Natural killer cell treated with Interleukin-12 subunit alpha and Interleukin-12 subunit beta and Interleukin-15 and Interleukin-18, amount 100 ng/mL, for 72 hours (primary cell): ENCODE results near the gene CACNA1I. TPM values are rescaled to one million over a fixed set of nuclear protein-coding genes. Genes with fewer than 3 reads are reported as not detected.

Source experiments
- ATAC-seq, 2 donors: fragments of 150-1000 bp; cut with Tn5 transposase in 1 of 2; sonication (Bioruptor Pico), chemical (Tn5 transposase) in 1 of 2; 2 replicates each; pipeline ENCODE4 v1.10.0; 2021
- DNase-seq: peaks from one replicate; pipeline ENCODE4 v3.0.0; 2022; ENCODE audit warnings: low spot score
- H3K27ac Mint-ChIP-seq, 2 donors: 1 replicate in 1 of 2; 2 replicates in 1 of 2; pipeline ENCODE4 v1.8.0; 2022; ENCODE audit warnings: mixed read lengths in 2 of 2, mild to moderate bottlenecking in 1 of 2, moderate library complexity in 1 of 2
- H3K27me3 Mint-ChIP-seq, 2 donors: 1 replicate in 1 of 2; 2 replicates in 1 of 2; pipeline ENCODE4 v1.8.0; 2022; ENCODE audit warnings: mixed read lengths in 2 of 2
- H3K36me3 Mint-ChIP-seq: one replicate; pipeline ENCODE4 v1.8.0; 2022; ENCODE audit warnings: mixed read lengths
- H3K4me1 Mint-ChIP-seq, 2 donors: 1 replicate in 1 of 2; 2 replicates in 1 of 2; pipeline ENCODE4 v1.8.0; 2022; ENCODE audit warnings: low read depth in 2 of 2, mixed read lengths in 2 of 2, mild to moderate bottlenecking in 1 of 2
- H3K4me3 Mint-ChIP-seq: one replicate; pipeline ENCODE4 v1.8.0; 2022; ENCODE audit warnings: mixed read lengths
- H3K9me3 Mint-ChIP-seq: 2 replicates; pipeline ENCODE4 v1.8.0; 2022; ENCODE audit warnings: mixed read lengths
- total RNA-seq, 2 donors: library from RNA; stranded (reverse); gene quantifications; one replicate each; pipeline ENCODE4 v1.2.3, GENCODE V29; 2022

CACNA1I gene
- total RNA-seq, 2 donors from 2014 or later: 0.17 TPM; not detected in 1

- H3K4me1 Mint-ChIP-seq: peaks cover 10 to 19% of the 10 kb centered on the region in 2 donors
- H3K27me3 Mint-ChIP-seq: peaks cover 4 to 7% of the 10 kb centered on the region in 2 donors
- no peak overlapping the region for H3K4me3 Mint-ChIP-seq
- DNase-seq (no peak), ATAC-seq (no peak)
- H3K27ac Mint-ChIP-seq: no peak overlapping the region
- H3K9me3 Mint-ChIP-seq: peaks cover 7% of the 10 kb centered on the region
- no peaks in the 10 kb centered on the region for H3K36me3 Mint-ChIP-seq
Measured at GRCh38 chr22:39568278-39568981, 2.1 kb upstream of the CACNA1I start.

GRCh38 chr22:39569066-39569465, 1.5 kb upstream of the CACNA1I start:
- no peak for ATAC-seq
- peaks cover 4 to 7% of the 10 kb centered on the region in 2 donors for H3K27me3 Mint-ChIP-seq
- H3K36me3 Mint-ChIP-seq: no peaks in the 10 kb centered on the region
- peaks cover 10 to 19% of the 10 kb centered on the region in 2 donors for H3K4me1 Mint-ChIP-seq
- H3K9me3 Mint-ChIP-seq: peaks cover 7% of the 10 kb centered on the region
- no peak for DNase-seq
- no peak overlapping the region for H3K4me3 Mint-ChIP-seq
- no peak overlapping the region for H3K27ac Mint-ChIP-seq

- DNase-seq (no peak), ATAC-seq (no peak)
- H3K4me1 Mint-ChIP-seq: peaks cover 10 to 18% of the 10 kb centered on the region in 2 donors
- H3K27ac Mint-ChIP-seq: no peak overlapping the region
- H3K4me3 Mint-ChIP-seq: no peak overlapping the region
- no peaks in the 10 kb centered on the region for H3K36me3 Mint-ChIP-seq
- peaks cover 4 to 7% of the 10 kb centered on the region in 2 donors for H3K27me3 Mint-ChIP-seq
- H3K9me3 Mint-ChIP-seq: peaks cover 7% of the 10 kb centered on the region
Measured at GRCh38 chr22:39570226-39570625, 327 bp upstream of the CACNA1I start.

- ATAC-seq: no peak
- Mint-ChIP-seq H3K36me3 (no peaks in the 10 kb centered on the region), H3K27ac (no peak overlapping the region), H3K9me3 (no peaks in the 10 kb centered on the region), H3K4me1 (peaks cover 3 to 10% of the 10 kb centered on the region in 2 donors), H3K27me3 (peaks cover 4 to 7% of the 10 kb centered on the region in 2 donors), H3K4me3 (no peak overlapping the region)
- no peak for DNase-seq
Measured at GRCh38 chr22:39571538-39571937, 985 bp downstream of the CACNA1I start.

- ATAC-seq (no peak), DNase-seq (no peak)
- Mint-ChIP-seq H3K36me3 (no peaks in the 10 kb centered on the region), H3K4me3 (no peak overlapping the region), H3K27ac (no peak overlapping the region), H3K9me3 (no peaks in the 10 kb centered on the region), H3K27me3 (peaks cover 14 to 20% of the 10 kb centered on the region in 2 donors), H3K4me1 (peaks cover 0 to 4% of the 10 kb centered on the region in 2 donors)
Measured at GRCh38 chr22:39574779-39575551, 4.4 kb downstream of the CACNA1I start.

- H3K27ac Mint-ChIP-seq: no peak overlapping the region
- H3K4me1 Mint-ChIP-seq: peaks cover 0 to 4% of the 10 kb centered on the region in 2 donors
- DNase-seq (no peak), ATAC-seq (no peak)
- H3K4me3 Mint-ChIP-seq: no peak overlapping the region
- peaks cover 14 to 20% of the 10 kb centered on the region in 2 donors for H3K27me3 Mint-ChIP-seq
- no peaks in the 10 kb centered on the region for H3K9me3 Mint-ChIP-seq
- no peaks in the 10 kb centered on the region for H3K36me3 Mint-ChIP-seq
Measured at GRCh38 chr22:39575552-39575825, 4.9 kb downstream of the CACNA1I start.

- no peaks in the 10 kb centered on the region for H3K9me3 Mint-ChIP-seq
- no peak overlapping the region for H3K4me3 Mint-ChIP-seq
- H3K36me3 Mint-ChIP-seq: no peaks in the 10 kb centered on the region
- no peak for ATAC-seq
- no peak for DNase-seq
- H3K27ac Mint-ChIP-seq: no peak overlapping the region
- H3K4me1 Mint-ChIP-seq: peaks cover 0 to 4% of the 10 kb centered on the region in 2 donors
- peaks cover 16 to 20% of the 10 kb centered on the region in 2 donors for H3K27me3 Mint-ChIP-seq
Measured at GRCh38 chr22:39576027-39576426, 5.5 kb downstream of the CACNA1I start.

GRCh38 chr22:39577366-39577765, 6.8 kb downstream of the CACNA1I start:
- Mint-ChIP-seq H3K36me3 (no peaks in the 10 kb centered on the region), H3K27me3 (peaks cover 14 to 15% of the 10 kb centered on the region in 2 donors), H3K4me1 (no peaks in the 10 kb centered on the region), H3K4me3 (no peak overlapping the region), H3K27ac (no peak overlapping the region), H3K9me3 (no peaks in the 10 kb centered on the region)
- DNase-seq: no peak
- ATAC-seq: no peak

- DNase-seq (no peak), ATAC-seq (no peak)
- H3K4me3 Mint-ChIP-seq: no peak overlapping the region
- H3K4me1 Mint-ChIP-seq: no peaks in the 10 kb centered on the region
- no peaks in the 10 kb centered on the region for H3K9me3 Mint-ChIP-seq
- H3K27me3 Mint-ChIP-seq: peaks cover 18 to 19% of the 10 kb centered on the region in 2 donors
- no peak overlapping the region for H3K27ac Mint-ChIP-seq
- H3K36me3 Mint-ChIP-seq: no peaks in the 10 kb centered on the region
Measured at GRCh38 chr22:39577900-39578299, 7.3 kb downstream of the CACNA1I start.

GRCh38 chr22:39580006-39580441, 9.5 kb downstream of the CACNA1I start:
- H3K27me3 Mint-ChIP-seq: peaks cover 33 to 35% of the 10 kb centered on the region in 2 donors
- no peak for ATAC-seq
- DNase-seq: no peak
- H3K27ac Mint-ChIP-seq: no peak overlapping the region
- H3K9me3 Mint-ChIP-seq: peaks cover 7% of the 10 kb centered on the region
- H3K36me3 Mint-ChIP-seq: no peaks in the 10 kb centered on the region
- H3K4me3 Mint-ChIP-seq: no peak overlapping the region
- H3K4me1 Mint-ChIP-seq: no peaks in the 10 kb centered on the region

- Mint-ChIP-seq H3K4me3 (no peak overlapping the region), H3K9me3 (peaks cover 7% of the 10 kb centered on the region), H3K27ac (no peak overlapping the region), H3K27me3 (peaks cover 33 to 35% of the 10 kb centered on the region in 2 donors), H3K4me1 (no peaks in the 10 kb centered on the region), H3K36me3 (no peaks in the 10 kb centered on the region)
- DNase-seq: no peak
- no peak for ATAC-seq
Measured at GRCh38 chr22:39580795-39581194, 10.2 kb downstream of the CACNA1I start.

GRCh38 chr22:39581303-39581702, 10.8 kb downstream of the CACNA1I start:
- Mint-ChIP-seq H3K4me3 (no peak overlapping the region), H3K27me3 (peaks cover 33 to 35% of the 10 kb centered on the region in 2 donors), H3K36me3 (no peaks in the 10 kb centered on the region), H3K4me1 (no peaks in the 10 kb centered on the region), H3K27ac (no peak overlapping the region), H3K9me3 (peaks cover 7% of the 10 kb centered on the region)
- DNase-seq (no peak), ATAC-seq (no peak)

- ATAC-seq (no peak), DNase-seq (no peak)
- Mint-ChIP-seq H3K27ac (no peak overlapping the region), H3K4me1 (no peaks in the 10 kb centered on the region), H3K9me3 (peaks cover 7% of the 10 kb centered on the region), H3K27me3 (peaks cover 33 to 35% of the 10 kb centered on the region in 2 donors), H3K4me3 (no peak overlapping the region), H3K36me3 (no peaks in the 10 kb centered on the region)
Measured at GRCh38 chr22:39583066-39583667, 12.6 kb downstream of the CACNA1I start.

- H3K4me3 Mint-ChIP-seq: no peak overlapping the region
- H3K9me3 Mint-ChIP-seq: no peaks in the 10 kb centered on the region
- no peak for DNase-seq
- peaks cover 7 to 11% of the 10 kb centered on the region in 2 donors for H3K27me3 Mint-ChIP-seq
- ATAC-seq: no peak
- H3K4me1 Mint-ChIP-seq: no peaks in the 10 kb centered on the region
- H3K27ac Mint-ChIP-seq: no peak overlapping the region
- H3K36me3 Mint-ChIP-seq: no peaks in the 10 kb centered on the region
Measured at GRCh38 chr22:39589875-39590274, 19.3 kb downstream of the CACNA1I start.
